SK-N-SH (cell line): ENCODE results near the gene COBLL1. TPM values are rescaled to one million over a fixed set of nuclear protein-coding genes. Genes with fewer than 3 reads are reported as not detected.

Experiments used
- CTCF ChIA-PET: fragments of 300-600, 350-600 bp; formaldehyde crosslinking; extraction: SDS; loops from one replicate; lab custom pipeline; 2021; lab: Yijun Ruan, JAX
- POLR2A ChIA-PET: fragments of 350-600 bp; sonication (Branson Sonifier 250); formaldehyde crosslinking; extraction: SDS; loops from one replicate; lab custom pipeline; 2020; ENCODE audit warnings: antibody characterized with exemption, inconsistent platforms; lab: Yijun Ruan, JAX
- DNase-seq: peaks from one replicate; pipeline ENCODE4 v3.0.0; 2012
- H2AFZ ChIP-seq: fragments of 200-600 bp; sonication (generic); 2 replicates; pipeline ENCODE4 v1.8.1; 2016; ENCODE audit warnings: antibody characterized with exemption, mild to moderate bottlenecking, low read depth
- H3F3A ChIP-seq: fragments of 200-600 bp; sonication (generic); replicated peaks from 2 replicates; pipeline ENCODE3; 2016; ENCODE audit warnings: antibody characterized with exemption, mild to moderate bottlenecking; ENCODE audit not compliant: insufficient read depth
- H3K27ac ChIP-seq, 2 experiments: fragments of 200-500 bp in 1 of 2; fragments of 200-600 bp in 1 of 2; sonication (Bioruptor generic) in 1 of 2; sonication (generic), shearing (Covaris generic) in 1 of 2; 2 replicates each; pipeline versions ENCODE4 v1.5.1 to v1.6.1; 2014 to 2016; ENCODE audit warnings: low read depth in 2 of 2, inconsistent platforms in 1 of 2, low read length in 1 of 2, mild to moderate bottlenecking in 1 of 2, mixed read lengths in 1 of 2
- H3K27me3 ChIP-seq: fragments of 200-600 bp; sonication (generic), shearing (Covaris generic); 2 replicates; pipeline ENCODE4 v1.6.1; 2016; ENCODE audit warnings: mixed run types; ENCODE audit not compliant: insufficient read depth
- H3K36me3 ChIP-seq, 2 experiments: fragments of 200-500 bp in 1 of 2; fragments of 200-600 bp in 1 of 2; sonication (Bioruptor generic) in 1 of 2; sonication (generic) in 1 of 2; replicated peaks in 1 of 2; 2 replicates each; pipeline versions ENCODE3 to v1.5.1; 2014 to 2016; ENCODE audit warnings: low read length in 1 of 2, mild to moderate bottlenecking in 1 of 2; ENCODE audit not compliant: insufficient read depth in 2 of 2, control insufficient read depth in 1 of 2
- H3K4me1 ChIP-seq, 2 experiments: fragments of 200-500 bp in 1 of 2; fragments of 200-600 bp in 1 of 2; sonication (Bioruptor generic) in 1 of 2; sonication (generic), shearing (Covaris generic) in 1 of 2; 2 replicates each; pipeline versions ENCODE4 v1.5.1 to v1.6.1; 2014 to 2016; ENCODE audit warnings: low read depth in 1 of 2, low read length in 1 of 2, mixed run types in 1 of 2; ENCODE audit not compliant: insufficient read depth in 2 of 2, control insufficient read depth in 1 of 2
- H3K4me2 ChIP-seq: fragments of 200-600 bp; sonication (generic), shearing (Covaris generic); 2 replicates; pipeline ENCODE4 v1.6.1; 2017; ENCODE audit warnings: mixed run types
- H3K4me3 ChIP-seq, 2 experiments: fragments of 200-500 bp in 1 of 2; fragments of 200-600 bp in 1 of 2; sonication (Bioruptor generic) in 1 of 2; sonication (generic), shearing (Covaris generic) in 1 of 2; 2 replicates each; pipeline versions ENCODE4 v1.5.1 to v1.8.1; 2014 to 2016; ENCODE audit warnings: low read depth in 2 of 2, inconsistent platforms in 1 of 2, low read length in 1 of 2, mild to moderate bottlenecking in 1 of 2, mixed read lengths in 1 of 2, moderate library complexity in 1 of 2
- H3K79me2 ChIP-seq: fragments of 200-600 bp; sonication (generic); 2 replicates; pipeline ENCODE4 v1.8.1; 2017; ENCODE audit warnings: mild to moderate bottlenecking; ENCODE audit not compliant: insufficient read depth
- H3K9ac ChIP-seq: fragments of 200-600 bp; sonication (generic); 2 replicates; pipeline ENCODE4 v1.6.1; 2017; ENCODE audit warnings: mixed run types
- H3K9me2 ChIP-seq: fragments of 200-600 bp; sonication (generic); 2 replicates; pipeline ENCODE4 v1.6.1; 2017; ENCODE audit warnings: mixed run types
- H3K9me3 ChIP-seq: fragments of 200-600 bp; sonication (generic); 2 replicates; pipeline ENCODE4 v1.6.1; 2017; ENCODE audit warnings: mixed run types, mild to moderate bottlenecking, moderate library complexity
- H4K20me1 ChIP-seq: fragments of 200-600 bp; sonication (generic); 2 replicates; pipeline ENCODE4 v1.6.1; 2017; ENCODE audit warnings: mild to moderate bottlenecking, mixed run types; ENCODE audit not compliant: insufficient read depth
- EP300 ChIP-seq, 2 experiments: IDR thresholded peaks; 2 replicates each; pipeline versions ENCODE4 v1.4.0 to v1.6.1; 2012; ENCODE audit warnings: borderline replicate concordance in 1 of 2, low read depth in 1 of 2, low read length in 1 of 2
- GATA2 ChIP-seq: sonication (generic); formaldehyde crosslinking; IDR thresholded peaks from 2 replicates; pipeline ENCODE4 v1.5.0; 2020; ENCODE audit warnings: mild to moderate bottlenecking, missing genetic modification reagents
- IRF3 ChIP-seq: fragments of 150-350 bp; IDR thresholded peaks from 2 replicates; pipeline ENCODE4 v1.6.1; 2016; ENCODE audit warnings: mild to moderate bottlenecking, low read depth, low read length
- JUND ChIP-seq: IDR thresholded peaks from 2 replicates; pipeline ENCODE4 v1.4.0; 2012
- NRF1 ChIP-seq: IDR thresholded peaks from 2 replicates; pipeline ENCODE4 v1.6.1; 2012; ENCODE audit warnings: low read depth, mild to moderate bottlenecking, low read length
- SIN3A ChIP-seq: IDR thresholded peaks from 2 replicates; pipeline ENCODE4 v1.6.1; 2012; ENCODE audit warnings: low read depth, mild to moderate bottlenecking, low read length, moderate library complexity, borderline replicate concordance
- SMC3 ChIP-seq: IDR thresholded peaks from 2 replicates; pipeline ENCODE4 v1.6.1; 2012; ENCODE audit warnings: low read depth, low read length, improper control_type of control experiment
- USF2 ChIP-seq: fragments of 150-350 bp; IDR thresholded peaks from 2 replicates; pipeline ENCODE4 v1.6.1; 2017; ENCODE audit warnings: antibody characterized with exemption, low read length, low read depth, borderline replicate concordance
- YY1 ChIP-seq: IDR thresholded peaks from 2 replicates; pipeline ENCODE4 v1.4.0; 2012; ENCODE audit warnings: low read depth, mild to moderate bottlenecking
- WGBS: methylation state at CpG from one replicate; pipeline ENCODE4 v1.1.6; 2017; ENCODE audit warnings: low lambda C conversion rate; 5-methylcytosine and 5-hydroxymethylcytosine counted together
- polyA plus RNA-seq, 3 experiments: library from polyadenylated mRNA; depleted of rRNA; stranded (reverse); fragments of >200 nt; gene quantifications; 2 replicates each; pipeline ENCODE4 v1.2.3, GENCODE V29; 2012
- TF ChIP-seq, protein P1 (sequence below): IDR thresholded peaks from 2 replicates; pipeline ENCODE4 v1.4.0; 2012; ENCODE audit warnings: low read depth

Gene COBLL1
- polyA plus RNA-seq, 1 of the 3 experiments (the other 2 are of a cell fraction), result 3.1 TPM

- H3K9me2 ChIP-seq, result no peaks in the 10 kb centered on the region
- H3K79me2 ChIP-seq, result no peaks in the 10 kb centered on the region
- no peaks in the 10 kb centered on the region for H4K20me1 ChIP-seq
- POLR2A ChIA-PET, result no interaction called here
- WGBS, result 100% methylated on average over 1 of the region's 1 CpG
- no peak overlapping the region for H2AFZ ChIP-seq
- H3K9ac ChIP-seq, result no peak overlapping the region
- no peaks in the 10 kb centered on the region for H3K9me3 ChIP-seq
- H3K36me3 ChIP-seq, result peaks cover 0 to 3% of the 10 kb centered on the region in 2 experiments
- H3K4me1 ChIP-seq, result peaks cover 0 to 6% of the 10 kb centered on the region in 2 experiments; a peak in 3 of 4 replicates
- no peaks in the 10 kb centered on the region for H3F3A ChIP-seq
- DNase-seq, result no peak
- no peaks in the 10 kb centered on the region for H3K27me3 ChIP-seq
- CTCF ChIA-PET, result no interaction called here
- TF ChIP-seq SMC3, result no peak
- TF ChIP-seq JUND, result no peak
- no peak for TF ChIP-seq SIN3A
- no peak for TF ChIP-seq NRF1
- TF ChIP-seq GATA2, result no peak
- TF ChIP-seq IRF3, result no peak
- TF ChIP-seq, protein P1, sequence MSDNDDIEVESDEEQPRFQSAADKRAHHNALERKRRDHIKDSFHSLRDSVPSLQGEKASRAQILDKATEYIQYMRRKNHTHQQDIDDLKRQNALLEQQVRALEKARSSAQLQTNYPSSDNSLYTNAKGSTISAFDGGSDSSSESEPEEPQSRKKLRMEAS, result no peak
- no peak for TF ChIP-seq YY1
- no peak for TF ChIP-seq EP300 (IDR thresholded peaks at IDR 0.05; ENCODE audit: borderline replicate concordance in 1 of 2, low read depth in 1 of 2, low read length in 1 of 2)
- no peak for TF ChIP-seq USF2
- peak overlapping the region in 1 of 2 experiments; percentile 59; a peak in 3 of 4 replicates for H3K27ac ChIP-seq
- no peak overlapping the region for H3K4me2 ChIP-seq
- no peak overlapping the region for H3K4me3 ChIP-seq
Observed at GRCh38 chr2:164721430-164721829, 120.2 kb downstream of the COBLL1 start.

DNA sequence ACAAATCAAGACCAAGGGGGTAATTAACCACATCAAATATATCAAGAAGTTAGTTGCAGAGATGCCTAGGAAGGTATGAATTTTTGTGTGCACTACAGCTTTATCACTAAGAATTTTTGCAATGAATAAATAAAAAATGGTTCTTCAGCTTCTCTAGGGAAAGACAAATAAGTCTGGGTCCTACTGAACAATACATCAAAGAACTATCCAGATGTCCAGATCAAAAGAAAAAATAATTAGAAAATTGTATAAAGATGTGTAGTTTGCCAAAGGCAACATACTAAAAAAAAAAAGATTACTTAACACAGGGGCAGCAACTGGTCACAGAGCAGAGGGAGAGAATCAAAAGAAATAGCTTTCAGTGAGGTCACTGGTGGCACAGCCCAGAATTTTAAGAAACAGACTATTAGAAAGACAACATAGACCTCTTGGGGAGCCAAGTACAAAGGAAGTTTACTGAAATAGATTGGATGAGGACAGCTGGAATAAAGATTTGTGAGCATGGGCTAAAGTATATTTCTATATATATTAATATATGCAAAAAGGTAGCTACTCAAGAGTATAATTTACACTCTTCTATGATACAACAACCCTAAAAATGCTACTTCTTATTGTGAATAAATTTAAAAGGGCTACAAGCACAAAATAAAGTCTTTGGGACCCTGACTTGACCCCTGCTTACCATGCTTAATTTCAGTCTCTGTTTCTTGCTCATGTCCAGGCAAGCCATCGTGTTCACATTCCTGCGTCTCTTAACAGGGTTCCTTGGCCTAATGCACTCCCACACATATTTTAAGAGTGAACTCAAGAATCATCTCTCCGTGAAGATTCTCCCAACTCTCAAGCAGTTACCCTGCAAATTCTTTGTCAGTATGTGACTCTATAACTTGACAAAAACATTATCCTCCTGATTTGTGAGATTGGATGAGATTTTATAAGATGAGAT, 121.4 kb downstream of the COBLL1 start:
- H3K79me2 ChIP-seq, result no peaks in the 10 kb centered on the region
- H3K4me1 ChIP-seq, result peaks cover 3 to 6% of the 10 kb centered on the region in 2 experiments
- H3K9me3 ChIP-seq, result no peaks in the 10 kb centered on the region
- 43% methylated on average over 3 of the region's 3 CpGs for WGBS
- H3K27ac ChIP-seq, result peak overlapping the region; percentile 59 to 83
- no peaks in the 10 kb centered on the region for H3K9me2 ChIP-seq
- H4K20me1 ChIP-seq, result no peaks in the 10 kb centered on the region
- 0 out of 4 replicates have a peak, but pooled peaks of 1 of the 2 experiments have one; percentile 14 for TF ChIP-seq EP300 (IDR thresholded peaks at IDR 0.05; ENCODE audit: borderline replicate concordance in 1 of 2, low read depth in 1 of 2, low read length in 1 of 2)
- TF ChIP-seq USF2, result no peak
- H3K36me3 ChIP-seq, result peaks cover 0 to 3% of the 10 kb centered on the region in 2 experiments
- no peaks in the 10 kb centered on the region for H3F3A ChIP-seq
- peak; percentile 4 for DNase-seq
- no peaks in the 10 kb centered on the region for H3K27me3 ChIP-seq
- peak overlapping the region; percentile 26; the same call in 1 of the 2 replicates for H3K4me2 ChIP-seq
- ChIA-PET CTCF (interaction anchor here (1.0 to 2.5 kb wide), 8 partner anchors 9 to 163 kb away, joined by 3 to 29 read pairs (median 3); no protein-coding TSS in a partner anchor), POLR2A (interaction anchor here (1.0 kb wide), 1 partner anchor 122 kb away, joined by 4 read pairs; no protein-coding TSS in a partner anchor)
- H3K4me3 ChIP-seq, result no peak overlapping the region
- H2AFZ ChIP-seq, result 0 out of 2 replicates have a peak overlapping the region, but pooled peaks have one; percentile 15
- H3K9ac ChIP-seq, result no peak overlapping the region; the same call in 1 of the 2 replicates
